A673 (cell line): Measurements from ENCODE around the gene CTRB2. TPM values are rescaled to one million over a fixed set of nuclear protein-coding genes. Genes with fewer than 3 reads are reported as not detected.
"Not testable (repeated sequence)": the region's sequence is repeated elsewhere in the genome, so short reads cannot be mapped to it uniquely, and the experiment has no call there.

ENCODE experiments used
- BruUV-seq: library from RNA; stranded (reverse); fragments of 400-500 nt; replicated peaks from 2 replicates; lab custom pipeline; 2021; lab: Mats Ljungman, UMichigan
- CTCF ChIA-PET: fragments of 300-600 bp; sonication (Branson Sonifier 250); formaldehyde crosslinking; loops from one replicate; lab custom pipeline; 2022; ENCODE audit warnings: antibody characterized with exemption; lab: Charles Lee
- POLR2A ChIA-PET: fragments of 300-600 bp; sonication (Branson Sonifier 250); formaldehyde crosslinking; loops from one replicate; lab custom pipeline; 2022; ENCODE audit warnings: antibody characterized with exemption; ENCODE audit not compliant: low non-redundant PET; lab: Charles Lee
- DNase-seq: peaks from one replicate; pipeline ENCODE4 v3.0.0-alpha.2; 2015; ENCODE audit warnings: low spot score
- H3K27ac ChIP-seq: fragments of 200-600 bp; sonication (generic); 2 replicates; pipeline ENCODE4 v1.5.1; 2016; ENCODE audit warnings: mixed run types, low read depth, mild to moderate bottlenecking, mixed read lengths, antibody characterized with exemption, low read length; ENCODE audit not compliant: poor library complexity, severe bottlenecking
- H3K27me3 ChIP-seq: fragments of 200-600 bp; sonication (generic); replicated peaks from 2 replicates; pipeline ENCODE4 v1.6.1; 2017; ENCODE audit warnings: mixed run types, low read depth, mild to moderate bottlenecking, mixed read lengths, antibody characterized with exemption, low read length; ENCODE audit not compliant: insufficient read depth, poor library complexity
- H3K36me3 ChIP-seq: fragments of 200-600 bp; sonication (generic); 2 replicates; pipeline ENCODE4 v1.6.1; 2016; ENCODE audit warnings: mixed run types, mild to moderate bottlenecking, mixed read lengths, antibody characterized with exemption, low read length; ENCODE audit not compliant: insufficient read depth, poor library complexity, severe bottlenecking
- H3K4me1 ChIP-seq: fragments of 200-600 bp; sonication (generic); 2 replicates; pipeline ENCODE4 v1.6.1; 2017; ENCODE audit warnings: mixed run types, mild to moderate bottlenecking, mixed read lengths, antibody characterized with exemption, low read length; ENCODE audit not compliant: insufficient read depth, poor library complexity, severe bottlenecking
- H3K4me3 ChIP-seq: fragments of 200-600 bp; sonication (generic); 2 replicates; pipeline ENCODE4 v1.5.1; 2016; ENCODE audit warnings: low read depth, mixed run types, mild to moderate bottlenecking, mixed read lengths, low read length; ENCODE audit not compliant: poor library complexity, severe bottlenecking
- H3K9me3 ChIP-seq: fragments of 200-600 bp; sonication (generic); 2 replicates; pipeline ENCODE4 v1.6.1; 2016; ENCODE audit warnings: mixed run types, low read depth, mild to moderate bottlenecking, mixed read lengths, antibody characterized with exemption, low read length; ENCODE audit not compliant: poor library complexity, severe bottlenecking
- EZH2 ChIP-seq: fragments of 200-600 bp; sonication (generic); IDR thresholded peaks from 2 replicates; pipeline ENCODE4 v1.6.1; 2017; ENCODE audit warnings: borderline replicate concordance, low read depth, mild to moderate bottlenecking, mixed read lengths, antibody characterized with exemption, low read length; ENCODE audit not compliant: poor library complexity, severe bottlenecking
- intact Hi-C: fragments of 100-400 bp; cut with micrococcal nuclease; formaldehyde crosslinking; loops from one replicate; pipeline ENCODE4 v1.10.0; 2022; ENCODE audit not compliant: unreplicated experiment
- total RNA-seq: library from RNA; stranded (reverse); gene quantifications from 2 replicates; pipeline ENCODE4 v1.2.3, GENCODE V29; 2021
- TF ChIP-seq, protein P1 (sequence below): fragments of 300-800, 200-600 bp; sonication (generic); conservative IDR thresholded peaks from 2 replicates; pipeline ENCODE4 v1.5.1; 2017; ENCODE audit warnings: low read depth, mild to moderate bottlenecking, antibody characterized with exemption, low read length, moderate library complexity, mixed read lengths

Gene CTRB2
- total RNA-seq, 1 experiment from 2014 or later: not detected

DNA sequence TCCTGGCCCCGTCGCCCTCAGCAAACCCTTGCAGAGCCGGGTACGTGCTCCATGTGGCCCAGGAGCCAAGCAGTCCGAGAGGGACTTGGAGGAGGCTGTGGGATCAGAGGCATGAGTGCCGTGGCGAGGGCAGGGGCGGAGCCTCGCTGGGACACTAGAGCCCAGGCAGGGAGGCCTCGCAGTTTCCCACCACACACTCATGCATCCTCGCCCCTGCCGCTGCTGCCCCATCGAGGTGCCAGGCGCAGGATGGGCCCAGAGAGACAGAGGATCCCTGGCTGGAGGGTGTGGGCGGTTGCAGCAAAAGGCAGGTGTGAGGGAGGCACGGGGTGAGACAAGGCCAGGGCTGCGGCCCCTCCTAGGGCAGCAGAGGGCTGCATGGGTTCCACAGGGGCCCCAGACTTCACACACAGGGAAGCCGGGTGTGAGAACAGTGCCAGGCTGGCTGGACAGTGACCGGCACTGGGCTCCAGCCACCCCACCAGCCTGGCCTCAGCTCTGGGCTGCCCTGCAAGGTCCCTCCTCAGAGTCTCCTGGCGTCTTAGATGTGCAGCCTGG, 36.8 kb upstream of the CTRB2 start:
- intact Hi-C loops: no loop called here
- POLR2A ChIA-PET: no interaction called here
- no peak for DNase-seq
- CTCF ChIA-PET: no interaction called here
- no TSS peak for BruUV-seq
- peaks cover 42% of the 10 kb centered on the region for H3K4me1 ChIP-seq
- H3K27ac ChIP-seq: no peak overlapping the region
- no peak overlapping the region for H3K4me3 ChIP-seq
- H3K36me3 ChIP-seq: no peaks in the 10 kb centered on the region
- no peaks in the 10 kb centered on the region for H3K9me3 ChIP-seq
- no peaks in the 10 kb centered on the region for H3K27me3 ChIP-seq
- no peak for TF ChIP-seq EZH2
- TF ChIP-seq, protein P1, sequence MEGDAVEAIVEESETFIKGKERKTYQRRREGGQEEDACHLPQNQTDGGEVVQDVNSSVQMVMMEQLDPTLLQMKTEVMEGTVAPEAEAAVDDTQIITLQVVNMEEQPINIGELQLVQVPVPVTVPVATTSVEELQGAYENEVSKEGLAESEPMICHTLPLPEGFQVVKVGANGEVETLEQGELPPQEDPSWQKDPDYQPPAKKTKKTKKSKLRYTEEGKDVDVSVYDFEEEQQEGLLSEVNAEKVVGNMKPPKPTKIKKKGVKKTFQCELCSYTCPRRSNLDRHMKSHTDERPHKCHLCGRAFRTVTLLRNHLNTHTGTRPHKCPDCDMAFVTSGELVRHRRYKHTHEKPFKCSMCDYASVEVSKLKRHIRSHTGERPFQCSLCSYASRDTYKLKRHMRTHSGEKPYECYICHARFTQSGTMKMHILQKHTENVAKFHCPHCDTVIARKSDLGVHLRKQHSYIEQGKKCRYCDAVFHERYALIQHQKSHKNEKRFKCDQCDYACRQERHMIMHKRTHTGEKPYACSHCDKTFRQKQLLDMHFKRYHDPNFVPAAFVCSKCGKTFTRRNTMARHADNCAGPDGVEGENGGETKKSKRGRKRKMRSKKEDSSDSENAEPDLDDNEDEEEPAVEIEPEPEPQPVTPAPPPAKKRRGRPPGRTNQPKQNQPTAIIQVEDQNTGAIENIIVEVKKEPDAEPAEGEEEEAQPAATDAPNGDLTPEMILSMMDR: no peak

DNA sequence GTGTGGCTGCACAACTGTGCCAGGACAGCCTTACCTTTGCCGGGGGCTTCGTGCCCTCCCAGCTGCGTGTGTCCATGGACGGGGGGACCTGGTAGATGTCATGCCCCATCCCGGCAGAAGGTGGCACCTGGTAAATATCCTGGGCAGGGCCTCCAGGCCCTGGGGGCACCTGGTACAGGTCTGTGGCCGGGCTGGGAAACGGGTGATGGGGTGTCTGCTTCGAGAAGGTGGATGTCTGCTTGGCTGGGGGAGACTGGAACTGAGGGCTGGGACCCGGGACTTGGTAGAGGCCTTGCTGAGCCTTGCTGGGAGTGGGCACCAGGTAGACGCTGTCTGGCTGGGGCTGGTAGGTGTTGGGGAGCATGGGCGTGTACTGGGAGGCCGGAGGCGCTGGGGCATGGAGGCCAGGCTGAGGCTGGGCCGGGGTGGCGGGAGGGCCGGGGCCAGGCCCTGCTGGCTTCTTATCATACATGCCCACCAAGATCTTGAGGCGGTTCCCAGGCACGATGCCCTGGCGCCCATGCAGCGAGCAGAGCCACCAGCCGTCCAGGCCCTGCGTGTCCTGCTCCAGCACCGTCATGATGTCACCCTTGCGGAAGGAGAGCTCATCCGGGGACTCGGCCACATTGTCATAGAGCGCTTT, 35.6 kb upstream of the CTRB2 start:
- H3K9me3 ChIP-seq, H3K36me3 ChIP-seq, H3K27me3 ChIP-seq, intact Hi-C loops, POLR2A ChIA-PET, CTCF ChIA-PET, H3K27ac ChIP-seq, H3K4me3 ChIP-seq, BruUV-seq, DNase-seq: not testable (repeated sequence)
- peaks cover 53% of the 10 kb centered on the region for H3K4me1 ChIP-seq

DNA sequence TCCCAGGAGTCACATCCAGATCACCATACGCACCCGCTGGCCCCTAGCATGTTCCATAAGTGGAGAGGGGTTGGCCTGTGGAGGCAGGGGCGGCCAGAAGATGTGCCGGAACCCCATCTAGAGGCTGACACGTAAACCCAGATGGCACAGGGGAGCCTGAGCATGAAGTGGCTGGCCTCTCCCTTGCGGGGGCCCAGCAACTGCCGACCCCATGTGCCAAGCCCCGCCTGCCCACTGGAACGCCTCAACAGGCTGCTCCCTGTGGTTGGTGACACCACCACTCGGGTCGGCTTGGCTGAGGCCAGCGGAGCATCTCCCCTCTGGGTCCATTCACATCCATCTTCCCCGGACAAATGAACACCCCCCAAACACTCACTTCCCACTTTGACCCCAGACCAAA, 35.0 kb upstream of the CTRB2 start:
- ChIA-PET CTCF (no interaction called here), POLR2A (no interaction called here)
- intact Hi-C loops: no loop called here
- no peaks in the 10 kb centered on the region for H3K27me3 ChIP-seq
- BruUV-seq: no TSS peak
- H3K9me3 ChIP-seq: no peaks in the 10 kb centered on the region
- H3K4me1 ChIP-seq: peaks cover 53% of the 10 kb centered on the region
- no peak overlapping the region for H3K27ac ChIP-seq
- H3K36me3 ChIP-seq: peaks cover under 1% of the 10 kb centered on the region
- no peak for DNase-seq
- no peak overlapping the region for H3K4me3 ChIP-seq
- no peak for TF ChIP-seq EZH2
- TF ChIP-seq, protein P1: no peak

DNA sequence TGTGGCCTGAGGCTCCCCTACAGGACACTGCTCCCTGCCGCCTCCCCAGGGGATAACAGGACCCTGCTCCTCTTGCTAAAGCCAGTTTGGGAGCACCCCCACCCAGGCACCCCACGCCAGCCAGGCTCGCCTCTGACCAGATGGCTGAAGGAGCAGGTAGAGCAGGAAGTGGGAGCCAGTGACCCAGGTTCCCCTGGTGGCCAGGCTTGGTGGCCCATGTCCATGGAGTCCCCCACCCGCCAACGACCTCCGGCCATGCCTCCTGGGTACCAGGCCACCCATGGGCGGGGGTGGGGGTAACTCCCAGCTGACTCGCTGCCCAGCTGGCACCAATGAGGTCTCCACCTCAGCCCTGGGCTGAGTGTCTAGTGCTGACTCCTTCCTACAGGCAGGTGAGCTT, 34.5 kb upstream of the CTRB2 start:
- intact Hi-C loops: no loop called here
- Histone ChIP-seq H3K36me3 (peaks cover 4% of the 10 kb centered on the region), H3K4me1 (peaks cover 53% of the 10 kb centered on the region), H3K9me3 (no peaks in the 10 kb centered on the region), H3K4me3 (no peak overlapping the region), H3K27ac (no peak overlapping the region), H3K27me3 (no peaks in the 10 kb centered on the region)
- ChIA-PET POLR2A (no interaction called here), CTCF (no interaction called here)
- no peak for DNase-seq
- TF ChIP-seq, protein P1: no peak
- TF ChIP-seq EZH2: no peak
- no TSS peak for BruUV-seq
